ENCODE results near the gene OPCML. TPM values are rescaled to one million over a fixed set of nuclear protein-coding genes. Genes with fewer than 3 reads are reported as not detected.

Gene OPCML
- total RNA-seq, 4 donors from 2014 or later, result 0.15 TPM; not detected in 3

DNA sequence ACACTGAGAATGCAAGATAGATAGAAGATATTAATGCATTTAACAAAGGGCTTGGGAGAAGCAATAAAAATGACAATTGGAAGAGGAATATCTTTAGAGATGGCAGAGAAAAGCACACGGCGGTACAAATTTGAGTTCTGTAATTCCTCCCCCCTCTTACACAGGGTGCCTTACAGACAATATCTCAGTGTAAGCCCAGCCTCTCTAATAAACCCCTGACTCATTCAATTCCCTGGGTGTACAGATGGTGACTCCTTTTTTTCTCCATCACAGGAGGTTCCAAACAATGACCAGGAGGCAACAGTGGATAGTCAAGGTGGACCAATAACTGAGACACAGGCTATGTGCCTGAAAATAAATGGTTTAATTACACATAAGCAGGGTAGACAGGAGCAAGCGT, 598.6 kb downstream of the OPCML start:
- TF ChIP-seq, protein P1, sequence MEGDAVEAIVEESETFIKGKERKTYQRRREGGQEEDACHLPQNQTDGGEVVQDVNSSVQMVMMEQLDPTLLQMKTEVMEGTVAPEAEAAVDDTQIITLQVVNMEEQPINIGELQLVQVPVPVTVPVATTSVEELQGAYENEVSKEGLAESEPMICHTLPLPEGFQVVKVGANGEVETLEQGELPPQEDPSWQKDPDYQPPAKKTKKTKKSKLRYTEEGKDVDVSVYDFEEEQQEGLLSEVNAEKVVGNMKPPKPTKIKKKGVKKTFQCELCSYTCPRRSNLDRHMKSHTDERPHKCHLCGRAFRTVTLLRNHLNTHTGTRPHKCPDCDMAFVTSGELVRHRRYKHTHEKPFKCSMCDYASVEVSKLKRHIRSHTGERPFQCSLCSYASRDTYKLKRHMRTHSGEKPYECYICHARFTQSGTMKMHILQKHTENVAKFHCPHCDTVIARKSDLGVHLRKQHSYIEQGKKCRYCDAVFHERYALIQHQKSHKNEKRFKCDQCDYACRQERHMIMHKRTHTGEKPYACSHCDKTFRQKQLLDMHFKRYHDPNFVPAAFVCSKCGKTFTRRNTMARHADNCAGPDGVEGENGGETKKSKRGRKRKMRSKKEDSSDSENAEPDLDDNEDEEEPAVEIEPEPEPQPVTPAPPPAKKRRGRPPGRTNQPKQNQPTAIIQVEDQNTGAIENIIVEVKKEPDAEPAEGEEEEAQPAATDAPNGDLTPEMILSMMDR (IDR thresholded peaks at IDR 0.05), result no peak
- TF ChIP-seq EP300 (IDR thresholded peaks at IDR 0.05), result no peak
- H3K9me3 ChIP-seq, result peaks cover 4% of the 10 kb centered on the region
- no peaks in the 10 kb centered on the region for H3K36me3 ChIP-seq
- H3K4me1 ChIP-seq, result no peaks in the 10 kb centered on the region
- H3K27me3 ChIP-seq, result no peaks in the 10 kb centered on the region
- WGBS, result 84% methylated on average over 3 of the region's 3 CpGs
- no peak overlapping the region for H3K27ac ChIP-seq
- DNase-seq (ENCODE audit: low spot score in 2 of 2), result no peak
- no peak overlapping the region for H3K4me3 ChIP-seq

DNA sequence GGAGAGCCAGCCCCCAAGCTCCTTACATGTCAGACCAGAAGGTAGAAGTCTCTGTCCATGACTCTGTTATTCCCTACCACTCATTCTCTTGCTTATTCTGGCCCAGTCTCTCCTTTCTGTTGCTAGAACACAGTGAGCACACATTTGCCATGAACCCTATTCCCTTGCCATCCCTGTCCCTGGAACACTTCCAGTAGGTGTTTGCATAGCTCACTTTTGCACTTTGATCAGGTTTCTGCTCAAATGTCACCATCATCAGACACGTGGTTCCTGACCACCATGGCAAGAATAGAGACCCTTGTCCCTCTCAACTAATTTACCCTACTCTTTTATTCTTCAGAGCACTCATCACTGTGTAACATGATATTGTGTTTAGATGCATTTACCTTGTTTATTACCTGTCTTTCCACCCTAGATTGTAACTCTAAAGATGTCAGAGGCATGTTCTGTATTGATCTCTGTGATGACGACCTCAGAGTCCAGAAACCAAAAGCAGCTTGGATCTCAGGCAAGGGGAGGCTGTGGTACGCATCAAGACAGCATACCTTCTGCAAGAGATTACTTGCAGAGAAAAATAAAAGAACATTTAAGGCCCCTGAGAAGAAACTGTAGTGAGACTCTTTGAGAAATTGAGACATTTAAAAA, 606.4 kb downstream of the OPCML start:
- no peaks in the 10 kb centered on the region for H3K4me1 ChIP-seq
- H3K4me3 ChIP-seq, result no peak overlapping the region
- no peak for DNase-seq (ENCODE audit: low spot score in 2 of 2)
- 69% methylated on average over 3 of the region's 3 CpGs for WGBS
- peaks cover 4% of the 10 kb centered on the region for H3K9me3 ChIP-seq
- H3K27ac ChIP-seq, result no peak overlapping the region
- H3K27me3 ChIP-seq, result no peaks in the 10 kb centered on the region
- TF ChIP-seq POLR2A (IDR thresholded peaks at IDR 0.05) (no peak), EP300 (IDR thresholded peaks at IDR 0.05) (no peak), POLR2AphosphoS5 (IDR thresholded peaks at IDR 0.05) (no peak)
- TF ChIP-seq, protein P1 (IDR thresholded peaks at IDR 0.05), result no peak
- H3K36me3 ChIP-seq, result no peaks in the 10 kb centered on the region

DNA sequence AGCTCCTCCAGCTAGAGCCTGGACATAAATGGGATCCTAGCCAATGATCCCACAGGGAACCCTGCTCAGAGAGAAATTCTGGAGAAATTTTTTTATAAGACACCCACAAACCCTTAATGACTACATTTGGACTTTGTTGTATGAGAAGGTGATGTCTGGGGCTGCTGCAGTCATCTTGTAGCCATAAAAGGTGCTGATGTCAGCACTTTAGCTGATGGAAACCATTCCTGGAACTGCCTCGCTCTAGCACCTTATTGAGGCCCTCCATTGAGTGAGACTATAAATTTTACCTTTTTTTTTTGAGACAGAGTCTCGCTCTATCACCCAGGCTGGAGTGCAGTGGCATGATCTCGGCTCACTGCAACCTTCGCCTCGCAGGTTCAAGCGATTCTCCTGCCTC, 610.7 kb downstream of the OPCML start:
- Histone ChIP-seq H3K36me3 (no peaks in the 10 kb centered on the region), H3K27ac (no peak overlapping the region), H3K4me1 (no peaks in the 10 kb centered on the region), H3K27me3 (no peaks in the 10 kb centered on the region), H3K4me3 (no peak overlapping the region), H3K9me3 (no peaks in the 10 kb centered on the region)
- 93% methylated on average over 6 of the region's 6 CpGs for WGBS
- DNase-seq (ENCODE audit: low spot score in 2 of 2), result no peak
- TF ChIP-seq POLR2A (IDR thresholded peaks at IDR 0.05) (no peak), EP300 (IDR thresholded peaks at IDR 0.05) (no peak), POLR2AphosphoS5 (IDR thresholded peaks at IDR 0.05) (no peak)
- TF ChIP-seq, protein P1 (IDR thresholded peaks at IDR 0.05), result no peak

DNA sequence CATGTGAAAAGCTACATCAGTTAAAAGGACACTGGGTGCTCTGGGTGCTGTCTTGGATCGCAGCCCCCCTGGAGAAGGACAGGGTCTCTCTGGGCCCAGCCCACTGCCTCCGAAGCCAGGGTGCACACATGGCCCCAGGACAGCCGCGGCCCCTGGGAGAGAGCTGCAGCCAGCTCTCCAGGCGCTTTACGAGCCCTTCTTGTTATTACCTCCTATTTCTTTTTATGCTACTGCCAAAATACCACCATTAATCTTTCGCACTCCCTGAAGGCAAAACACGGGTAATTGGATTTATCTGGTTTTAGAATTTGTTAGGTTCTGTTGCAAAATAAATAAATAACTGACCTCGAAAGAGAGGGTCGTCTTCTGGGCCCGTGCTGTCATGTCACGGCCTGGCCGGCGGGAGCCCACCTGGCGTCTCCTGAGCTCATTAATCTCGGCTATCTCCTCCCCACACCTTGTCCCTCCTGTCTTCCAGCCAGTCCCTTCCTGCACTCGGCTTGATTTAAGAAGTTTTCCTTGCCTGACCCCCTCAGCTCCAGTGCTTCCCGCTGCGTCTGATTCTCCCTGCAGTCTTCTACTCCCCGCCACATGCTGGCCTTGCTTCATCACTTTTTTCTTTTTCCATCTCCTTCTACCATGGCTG, 611.7 kb downstream of the OPCML start:
- TF ChIP-seq EP300 (IDR thresholded peaks at IDR 0.05) (no peak), POLR2A (IDR thresholded peaks at IDR 0.05) (no peak), POLR2AphosphoS5 (IDR thresholded peaks at IDR 0.05) (no peak)
- TF ChIP-seq, protein P1 (IDR thresholded peaks at IDR 0.05), result no peak
- Histone ChIP-seq H3K9me3 (no peaks in the 10 kb centered on the region), H3K27ac (no peak overlapping the region), H3K4me3 (no peak overlapping the region), H3K4me1 (no peaks in the 10 kb centered on the region), H3K27me3 (no peaks in the 10 kb centered on the region), H3K36me3 (no peaks in the 10 kb centered on the region)
- no peak for DNase-seq (ENCODE audit: low spot score in 2 of 2)
- WGBS, result 46% methylated on average over 20 of the region's 20 CpGs

DNA sequence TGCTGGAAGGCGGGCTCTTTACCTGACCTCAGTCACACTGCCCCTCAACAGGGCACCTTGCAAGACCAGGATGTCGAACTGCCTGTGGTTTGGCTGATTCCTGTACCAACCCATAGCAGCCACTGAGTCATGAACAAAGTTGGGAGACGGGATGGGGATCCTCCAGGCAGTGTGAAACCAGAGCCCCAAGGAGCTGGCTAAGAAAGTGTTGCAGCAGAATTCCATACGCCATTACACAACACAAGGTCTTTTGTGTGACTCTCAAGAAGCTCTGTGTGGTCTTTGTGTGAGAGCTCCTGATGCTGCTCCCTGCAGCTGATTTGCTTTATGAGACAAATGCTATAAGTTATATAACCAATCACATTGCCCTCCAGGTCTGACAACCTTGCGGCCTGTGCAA, 617.7 kb downstream of the OPCML start:
- H3K27me3 ChIP-seq, result no peaks in the 10 kb centered on the region
- no peaks in the 10 kb centered on the region for H3K4me1 ChIP-seq
- WGBS, result 75% methylated on average over 5 of the region's 5 CpGs
- no peaks in the 10 kb centered on the region for H3K9me3 ChIP-seq
- DNase-seq (ENCODE audit: low spot score in 2 of 2), result no peak
- H3K36me3 ChIP-seq, result no peaks in the 10 kb centered on the region
- no peak for TF ChIP-seq POLR2AphosphoS5 (IDR thresholded peaks at IDR 0.05)
- no peak for TF ChIP-seq EP300 (IDR thresholded peaks at IDR 0.05)
- TF ChIP-seq POLR2A (IDR thresholded peaks at IDR 0.05), result no peak
- TF ChIP-seq, protein P1 (IDR thresholded peaks at IDR 0.05), result no peak
- H3K4me3 ChIP-seq, result no peak overlapping the region
- H3K27ac ChIP-seq, result no peak overlapping the region

Data from suprapubic skin (tissue), 4 donors.